ENCODE measurements around the gene ANKHD1.

The ANKHD1 gene

GRCh38 chr5:140371356-140372151, 30.1 kb upstream of the ANKHD1 start:
- Histone ChIP-seq H3K27ac (no peak overlapping the region), H3K4me3 (no peak overlapping the region)

GRCh38 chr5:140372971-140373487, 28.6 kb upstream of the ANKHD1 start:
- no peak overlapping the region for H3K27ac ChIP-seq
- H3K4me3 ChIP-seq = no peak overlapping the region

DNA sequence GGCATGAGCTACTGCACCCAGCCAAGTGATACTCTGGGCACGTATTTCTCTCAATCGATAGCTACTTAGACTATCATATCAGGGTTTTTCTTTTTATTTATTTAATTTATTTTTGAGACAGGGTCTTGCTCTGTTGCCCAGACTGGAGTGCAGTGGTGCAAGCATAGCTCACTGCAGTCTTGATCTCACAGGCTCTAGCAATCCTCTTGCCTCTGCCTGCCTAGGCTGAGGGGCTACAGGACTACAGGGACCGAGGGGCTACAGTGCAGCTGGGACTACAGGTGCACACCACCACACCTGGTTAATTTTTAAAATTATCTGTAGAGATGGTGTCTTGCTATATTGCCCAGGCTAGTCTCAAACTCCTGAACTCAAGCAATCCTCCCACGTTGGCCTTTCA, 20.3 kb upstream of the ANKHD1 start:
- no peak overlapping the region for H3K4me3 ChIP-seq

GRCh38 chr5:140381972-140382371, 19.7 kb upstream of the ANKHD1 start:
- no peak overlapping the region for H3K4me3 ChIP-seq
- no peak overlapping the region for H3K27ac ChIP-seq

More for the DNA sequence above, 20.3 kb upstream of the ANKHD1 start:
- H3K27ac ChIP-seq = no peak overlapping the region

- Histone ChIP-seq H3K27ac (no peak overlapping the region), H3K4me3 (no peak overlapping the region)
Observed at GRCh38 chr5:140382866-140383265, 18.8 kb upstream of the ANKHD1 start.

DNA sequence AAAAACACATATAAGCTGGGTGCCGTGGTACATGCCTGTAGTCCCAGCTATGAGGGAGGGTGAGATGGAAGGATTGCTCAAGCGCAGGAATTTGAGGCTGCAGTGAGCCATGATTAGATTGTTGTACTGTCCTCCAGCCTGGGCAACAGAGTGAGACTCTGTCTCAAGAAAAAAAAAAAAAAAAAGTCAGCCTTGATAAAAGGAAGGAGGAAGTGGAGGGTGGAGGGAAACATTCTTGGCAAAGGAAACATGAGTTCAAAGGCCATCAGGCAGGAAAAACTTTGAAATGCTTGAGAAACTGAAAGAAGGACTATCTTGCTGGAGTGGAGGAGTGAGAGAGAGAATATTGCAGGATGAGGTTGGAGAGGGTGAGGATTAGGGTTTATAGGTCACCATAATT, 18.3 kb upstream of the ANKHD1 start:
- H3K4me3 ChIP-seq = no peak overlapping the region
- H3K27ac ChIP-seq = no peak overlapping the region

DNA sequence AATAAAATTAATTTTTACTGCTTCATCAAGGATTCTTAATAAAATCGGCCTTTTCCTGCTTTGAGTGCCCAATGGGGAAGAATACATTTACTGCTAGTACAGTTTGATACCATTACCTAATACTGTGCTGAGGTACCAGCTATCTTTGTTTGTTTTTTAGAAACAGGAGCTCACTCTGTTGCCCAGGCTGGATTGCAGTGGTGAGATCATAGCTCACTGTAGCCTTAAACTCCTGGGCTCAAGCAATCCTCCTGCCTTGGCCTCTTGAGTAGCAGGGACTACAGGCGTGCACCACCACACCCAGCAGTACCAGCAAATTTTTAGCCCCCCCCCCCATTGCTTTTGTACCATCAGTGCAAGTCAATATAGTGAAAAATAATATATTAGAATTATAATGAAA, 13.6 kb upstream of the ANKHD1 start:
- no peak overlapping the region for H3K27ac ChIP-seq
- H3K4me3 ChIP-seq = no peak overlapping the region

GRCh38 chr5:140391312-140391711, 10.3 kb upstream of the ANKHD1 start:
- Histone ChIP-seq H3K4me3 (no peak overlapping the region), H3K27ac (peak overlapping the region in 2 of 21 experiments; percentile 23 to 28)

GRCh38 chr5:140391732-140392131, 9.9 kb upstream of the ANKHD1 start:
- Histone ChIP-seq H3K27ac (peak overlapping the region in 2 of 21 experiments; percentile 23 to 28), H3K4me3 (no peak overlapping the region)

DNA sequence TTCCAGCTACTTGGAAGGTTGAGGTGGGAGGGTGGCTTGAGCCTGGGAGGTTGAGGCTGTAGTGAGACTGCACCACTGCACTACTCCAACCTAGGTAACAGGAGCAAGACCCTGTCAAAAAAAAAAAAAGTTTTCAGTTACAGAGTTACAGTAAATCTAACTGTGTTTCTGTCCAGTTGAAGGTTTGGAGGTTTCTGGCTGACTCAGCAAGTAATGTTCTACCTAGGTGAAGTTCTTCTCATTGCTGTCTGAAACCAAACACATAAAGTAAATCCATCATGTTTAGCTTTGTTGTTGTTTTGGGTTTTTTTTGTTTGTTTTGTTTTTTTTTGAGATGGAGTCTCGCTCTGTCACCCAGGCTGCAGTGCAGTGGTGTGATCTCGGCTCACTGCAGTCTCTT, 7.9 kb upstream of the ANKHD1 start:
- Histone ChIP-seq H3K4me3 (no peak overlapping the region), H3K27ac (no peak overlapping the region)

GRCh38 chr5:140398379-140398811, 3.2 kb upstream of the ANKHD1 start:
- H3K4me3 ChIP-seq = no peak overlapping the region
- peak overlapping the region in 16 of 21 experiments; percentile 16 to 93 (median 64) for H3K27ac ChIP-seq

GRCh38 chr5:140399979-140400729, 1.5 kb upstream of the ANKHD1 start:
- Histone ChIP-seq H3K4me3 (peak overlapping the region; percentile 83 to 100 (median 94)), H3K27ac (peak overlapping the region; percentile 65 to 97 (median 88))

DNA sequence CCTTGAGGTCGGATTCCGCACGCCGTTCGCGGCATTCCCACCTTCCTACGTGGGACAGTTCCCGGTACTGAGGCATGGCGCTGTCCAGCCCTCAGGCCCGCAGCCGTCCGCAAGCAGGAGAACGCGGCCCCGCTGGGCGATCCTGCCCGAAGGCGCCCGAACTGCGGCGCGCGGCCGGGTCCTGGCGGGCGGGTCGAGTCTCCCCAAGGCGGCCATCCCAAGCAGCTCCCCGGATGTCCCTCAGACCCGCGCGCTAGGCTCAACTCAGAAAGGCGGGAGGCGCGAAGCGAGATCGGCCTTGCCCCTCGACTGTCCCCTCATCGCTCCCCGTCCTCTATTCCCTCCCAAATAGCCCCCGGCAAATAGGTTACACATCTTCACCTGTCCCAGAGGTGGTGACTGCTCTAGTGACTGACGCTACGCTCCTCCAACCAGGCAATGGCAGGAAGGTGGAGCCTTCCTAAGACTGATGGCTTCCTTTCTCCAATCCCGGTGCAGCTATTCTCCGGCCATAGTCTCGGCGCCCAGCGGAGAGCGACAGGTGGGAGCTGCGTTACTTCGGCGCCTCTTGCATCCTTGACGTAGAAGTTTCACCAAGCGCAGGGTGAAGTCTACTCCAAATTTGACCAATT, 787 bp upstream of the ANKHD1 start:
- Histone ChIP-seq H3K27ac (peak overlapping the region; percentile 65 to 97 (median 88)), H3K4me3 (peak overlapping the region; percentile 83 to 100 (median 94))

GRCh38 chr5:140402258-140403074, 833 bp downstream of the ANKHD1 start:
- Histone ChIP-seq H3K27ac (peak overlapping the region; percentile 73 to 98 (median 95)), H3K4me3 (peak overlapping the region; percentile 84 to 100 (median 97))

DNA sequence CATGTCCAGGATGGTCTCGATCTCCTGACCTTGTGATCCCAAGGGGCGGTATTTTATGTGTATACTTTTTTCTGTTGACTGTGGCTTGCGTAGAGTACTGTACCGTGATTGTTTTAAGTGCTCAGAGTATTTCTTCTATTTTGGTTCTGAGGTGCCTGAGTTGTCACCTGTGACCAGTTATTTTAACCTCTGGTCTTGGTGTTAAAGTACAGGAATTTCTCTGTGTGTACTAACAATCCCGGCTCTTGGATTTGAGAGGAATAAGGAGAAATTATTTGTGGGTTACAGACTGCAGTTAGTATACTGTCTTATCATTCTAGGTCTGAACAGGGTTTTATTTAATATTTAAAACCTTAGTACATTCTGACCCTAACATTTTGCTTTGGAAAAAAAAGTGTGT, 2.0 kb downstream of the ANKHD1 start:
- H3K4me3 ChIP-seq = peak overlapping the region in 5 of 7 experiments; percentile 84 to 98 (median 92)
- peak overlapping the region in 1 of 21 experiments; percentile 17 for H3K27ac ChIP-seq

- Histone ChIP-seq H3K4me3 (no peak overlapping the region), H3K27ac (no peak overlapping the region)
Observed at GRCh38 chr5:140408750-140409241, 7.2 kb downstream of the ANKHD1 start.

- Histone ChIP-seq H3K27ac (no peak overlapping the region), H3K4me3 (no peak overlapping the region)
Observed at GRCh38 chr5:140413230-140413629, 11.6 kb downstream of the ANKHD1 start.

DNA sequence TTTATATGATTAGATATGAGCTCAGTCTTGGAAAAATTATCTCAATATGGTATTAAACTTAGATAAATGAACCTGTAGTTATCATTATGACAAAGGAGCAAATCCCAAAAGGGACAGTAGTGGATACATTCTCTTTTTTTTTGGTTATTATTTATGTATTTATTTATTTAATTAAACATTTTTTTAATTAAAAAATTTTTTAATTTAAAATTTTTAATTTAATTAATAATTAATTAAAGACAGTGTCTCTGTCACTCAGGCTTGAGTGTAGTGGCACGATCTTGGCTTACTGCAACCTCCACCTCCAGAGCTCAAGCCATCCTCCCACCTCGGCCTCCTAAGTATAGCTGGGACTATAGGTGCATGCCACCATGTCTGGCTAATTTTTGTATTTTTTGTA, 15.6 kb downstream of the ANKHD1 start:
- Histone ChIP-seq H3K27ac (no peak overlapping the region), H3K4me3 (no peak overlapping the region)

- no peak overlapping the region for H3K4me3 ChIP-seq
- H3K27ac ChIP-seq = no peak overlapping the region
Observed at GRCh38 chr5:140418862-140419520, 17.4 kb downstream of the ANKHD1 start.
